Activated naive CD4-positive, alpha-beta T cell treated with anti-CD3 and anti-CD28 coated beads, Interleukin-2, amount 50 U/mL, for 24 hours (primary cell): Measurements from ENCODE around the gene SURF4.
"Not testable (repeated sequence)": the region's sequence is repeated elsewhere in the genome, so short reads cannot be mapped to it uniquely, and the experiment has no call there.

Experiments
- H3K27ac Mint-ChIP-seq: one replicate; pipeline ENCODE4 v1.8.0; 2021; ENCODE audit warnings: mild to moderate bottlenecking, mixed read lengths
- H3K27me3 Mint-ChIP-seq: one replicate; pipeline ENCODE4 v1.8.0; 2021; ENCODE audit warnings: mixed read lengths
- H3K36me3 Mint-ChIP-seq: one replicate; pipeline ENCODE4 v1.8.0; 2021; ENCODE audit warnings: mixed read lengths
- H3K4me1 Mint-ChIP-seq: one replicate; pipeline ENCODE4 v1.8.0; 2021; ENCODE audit warnings: mixed read lengths
- H3K4me3 Mint-ChIP-seq: one replicate; pipeline ENCODE4 v1.8.0; 2021; ENCODE audit warnings: mild to moderate bottlenecking, mixed read lengths
- H3K9me3 Mint-ChIP-seq: one replicate; pipeline ENCODE4 v1.8.0; 2021; ENCODE audit warnings: mixed read lengths

Gene SURF4

GRCh38 chr9:133341369-133342068, 34.3 kb downstream of the SURF4 start:
- H3K36me3 Mint-ChIP-seq = peaks cover 4% of the 10 kb centered on the region
- peaks cover 45% of the 10 kb centered on the region for H3K4me1 Mint-ChIP-seq
- no peaks in the 10 kb centered on the region for H3K27me3 Mint-ChIP-seq
- H3K9me3 Mint-ChIP-seq = no peaks in the 10 kb centered on the region
- H3K4me3 Mint-ChIP-seq = no peak overlapping the region
- H3K27ac Mint-ChIP-seq = peak overlapping the region; percentile 59

- Mint-ChIP-seq H3K27me3 (no peaks in the 10 kb centered on the region), H3K4me1 (peaks cover 41% of the 10 kb centered on the region), H3K27ac (no peak overlapping the region), H3K9me3 (no peaks in the 10 kb centered on the region), H3K4me3 (no peak overlapping the region), H3K36me3 (peaks cover 7% of the 10 kb centered on the region)
These were observed 34.9 kb downstream of the SURF4 start for GRCh38 chr9:133340916-133341315.

GRCh38 chr9:133340256-133340655, 35.6 kb downstream of the SURF4 start:
- no peaks in the 10 kb centered on the region for H3K27me3 Mint-ChIP-seq
- H3K36me3 Mint-ChIP-seq = peaks cover 10% of the 10 kb centered on the region
- H3K9me3 Mint-ChIP-seq = no peaks in the 10 kb centered on the region
- H3K27ac Mint-ChIP-seq = peak overlapping the region; percentile 74
- peaks cover 44% of the 10 kb centered on the region for H3K4me1 Mint-ChIP-seq
- peak overlapping the region; percentile 36 for H3K4me3 Mint-ChIP-seq

- Mint-ChIP-seq H3K27me3 (no peaks in the 10 kb centered on the region), H3K27ac (peak overlapping the region; percentile 81), H3K4me1 (peaks cover 47% of the 10 kb centered on the region), H3K36me3 (peaks cover 13% of the 10 kb centered on the region), H3K9me3 (no peaks in the 10 kb centered on the region), H3K4me3 (no peak overlapping the region)
These were observed 36.2 kb downstream of the SURF4 start for GRCh38 chr9:133339641-133340040.

GRCh38 chr9:133335924-133336811, 39.7 kb downstream of the SURF4 start, which contains the start of gene SURF6:
SURF6 (minus strand) TSS chr9:133336188; CDS start chr9:133336132, 56 bp downstream.
- Mint-ChIP-seq H3K27ac (peak within 1 kb of the TSS; percentile 89), H3K9me3 (no peaks in the 10 kb centered on the region), H3K27me3 (no peaks in the 10 kb centered on the region), H3K4me1 (peaks cover 46% of the 10 kb centered on the region), H3K4me3 (peak within 1 kb of the TSS; percentile 95), H3K36me3 (peaks cover 17% of the 10 kb centered on the region)

- peaks cover 37% of the 10 kb centered on the region for H3K4me1 Mint-ChIP-seq
- peaks cover 21% of the 10 kb centered on the region for H3K36me3 Mint-ChIP-seq
- peak overlapping the region; percentile 82 for H3K27ac Mint-ChIP-seq
- H3K9me3 Mint-ChIP-seq, H3K27me3 Mint-ChIP-seq: not testable (repeated sequence)
- peak overlapping the region; percentile 95 for H3K4me3 Mint-ChIP-seq
These were observed 41.0 kb downstream of the SURF4 start for GRCh38 chr9:133334888-133335287.

- Mint-ChIP-seq H3K27me3 (no peaks in the 10 kb centered on the region), H3K9me3 (no peaks in the 10 kb centered on the region), H3K4me1 (peaks cover 34% of the 10 kb centered on the region), H3K36me3 (peaks cover 21% of the 10 kb centered on the region), H3K27ac (peak overlapping the region; percentile 65), H3K4me3 (peak overlapping the region; percentile 95)
These were observed 41.7 kb downstream of the SURF4 start for GRCh38 chr9:133334161-133334560.

- H3K4me1 Mint-ChIP-seq = peaks cover 36% of the 10 kb centered on the region
- no peaks in the 10 kb centered on the region for H3K27me3 Mint-ChIP-seq
- peaks cover 19% of the 10 kb centered on the region for H3K36me3 Mint-ChIP-seq
- no peaks in the 10 kb centered on the region for H3K9me3 Mint-ChIP-seq
- peak overlapping the region; percentile 65 for H3K27ac Mint-ChIP-seq
- peak overlapping the region; percentile 57 for H3K4me3 Mint-ChIP-seq
These were observed 42.3 kb downstream of the SURF4 start for GRCh38 chr9:133333566-133333965.

- Mint-ChIP-seq H3K27me3 (no peaks in the 10 kb centered on the region), H3K4me1 (peaks cover 39% of the 10 kb centered on the region), H3K36me3 (peaks cover 19% of the 10 kb centered on the region), H3K9me3 (no peaks in the 10 kb centered on the region), H3K27ac (peak overlapping the region; percentile 23), H3K4me3 (peak overlapping the region; percentile 7)
These were observed 42.8 kb downstream of the SURF4 start for GRCh38 chr9:133333011-133333410.

- no peak overlapping the region for H3K4me3 Mint-ChIP-seq
- no peak overlapping the region for H3K27ac Mint-ChIP-seq
- peaks cover 39% of the 10 kb centered on the region for H3K4me1 Mint-ChIP-seq
- no peaks in the 10 kb centered on the region for H3K27me3 Mint-ChIP-seq
- H3K36me3 Mint-ChIP-seq = peaks cover 19% of the 10 kb centered on the region
- no peaks in the 10 kb centered on the region for H3K9me3 Mint-ChIP-seq
These were observed 43.5 kb downstream of the SURF4 start for GRCh38 chr9:133332381-133332730.

- Mint-ChIP-seq H3K9me3 (no peaks in the 10 kb centered on the region), H3K27ac (no peak overlapping the region), H3K4me1 (peaks cover 39% of the 10 kb centered on the region), H3K36me3 (peaks cover 19% of the 10 kb centered on the region), H3K4me3 (no peak overlapping the region), H3K27me3 (no peaks in the 10 kb centered on the region)
These were observed 44.0 kb downstream of the SURF4 start for GRCh38 chr9:133331641-133332380.

- Mint-ChIP-seq H3K4me3 (no peak overlapping the region), H3K9me3 (no peaks in the 10 kb centered on the region), H3K36me3 (peaks cover 18% of the 10 kb centered on the region)
These were observed 44.6 kb downstream of the SURF4 start for GRCh38 chr9:133331221-133331620.

GRCh38 chr9:133329306-133330156, 46.3 kb downstream of the SURF4 start:
- peak overlapping the region; percentile 59 for H3K27ac Mint-ChIP-seq
- peaks cover 26% of the 10 kb centered on the region for H3K4me1 Mint-ChIP-seq
- H3K27me3 Mint-ChIP-seq, H3K4me3 Mint-ChIP-seq, H3K9me3 Mint-ChIP-seq: not testable (repeated sequence)
- peaks cover 11% of the 10 kb centered on the region for H3K36me3 Mint-ChIP-seq

More at GRCh38 chr9:133331221-133331620, 44.6 kb downstream of the SURF4 start:
- peaks cover 33% of the 10 kb centered on the region for H3K4me1 Mint-ChIP-seq
- H3K27me3 Mint-ChIP-seq = no peaks in the 10 kb centered on the region
- no peak overlapping the region for H3K27ac Mint-ChIP-seq

GRCh38 chr9:133327834-133328484, 47.9 kb downstream of the SURF4 start:
- no peaks in the 10 kb centered on the region for H3K9me3 Mint-ChIP-seq
- H3K4me3 Mint-ChIP-seq = no peak overlapping the region
- H3K36me3 Mint-ChIP-seq = peaks cover 8% of the 10 kb centered on the region
- H3K27ac Mint-ChIP-seq = no peak overlapping the region
- H3K27me3 Mint-ChIP-seq = no peaks in the 10 kb centered on the region
- H3K4me1 Mint-ChIP-seq = peaks cover 18% of the 10 kb centered on the region
